Ramos (cell line): ENCODE results near the gene MYO1B.

ENCODE experiments used
- in situ Hi-C: fragments of 300-500 bp; cut with MboI; formaldehyde crosslinking; loops from one replicate; pipeline ENCODE4 v1.14.3; 2022; ENCODE audit warnings: low sequenced_read_pairs; ENCODE audit not compliant: unreplicated experiment

Gene MYO1B

DNA sequence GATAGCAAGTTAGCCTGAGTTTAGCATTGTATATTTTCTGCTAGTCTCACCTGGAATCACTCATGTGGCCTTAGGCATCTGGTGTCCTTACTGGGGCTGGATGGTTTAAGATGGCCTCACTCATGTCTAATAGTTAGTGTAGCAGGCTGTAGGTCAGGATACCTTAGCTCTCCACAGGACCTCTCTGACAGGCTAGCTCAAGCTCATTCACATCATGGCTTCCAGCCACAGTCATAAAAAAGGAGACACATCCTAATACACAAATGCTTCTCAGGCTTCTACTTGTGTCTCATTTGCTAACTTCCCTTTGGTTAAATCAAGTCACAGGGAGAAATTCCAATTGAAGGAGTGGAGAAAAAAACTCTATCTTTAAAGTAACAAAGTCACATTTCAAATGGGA is 47.7 kb downstream of the MYO1B start:
- in situ Hi-C loops, result no loop called here

DNA sequence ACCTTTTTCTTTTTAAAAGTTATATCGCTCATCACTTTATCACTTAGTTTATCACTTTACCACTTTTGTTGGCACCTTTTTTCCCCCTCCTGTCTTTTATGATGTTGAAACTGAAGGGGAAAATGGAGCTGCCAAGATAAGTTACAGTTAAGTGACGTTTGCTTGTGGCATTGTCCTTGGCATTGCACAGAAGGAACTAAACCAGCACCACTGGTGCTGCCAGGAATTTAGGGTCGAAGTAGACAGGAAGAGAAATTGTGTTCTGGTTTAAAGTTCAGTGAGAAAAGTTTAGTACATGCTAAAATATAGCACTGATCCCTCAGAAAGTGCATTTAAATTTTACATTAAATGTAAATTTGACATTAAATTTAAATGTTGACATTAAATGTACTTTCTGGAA is 49.9 kb downstream of the MYO1B start:
- in situ Hi-C loops, result no loop called here

DNA sequence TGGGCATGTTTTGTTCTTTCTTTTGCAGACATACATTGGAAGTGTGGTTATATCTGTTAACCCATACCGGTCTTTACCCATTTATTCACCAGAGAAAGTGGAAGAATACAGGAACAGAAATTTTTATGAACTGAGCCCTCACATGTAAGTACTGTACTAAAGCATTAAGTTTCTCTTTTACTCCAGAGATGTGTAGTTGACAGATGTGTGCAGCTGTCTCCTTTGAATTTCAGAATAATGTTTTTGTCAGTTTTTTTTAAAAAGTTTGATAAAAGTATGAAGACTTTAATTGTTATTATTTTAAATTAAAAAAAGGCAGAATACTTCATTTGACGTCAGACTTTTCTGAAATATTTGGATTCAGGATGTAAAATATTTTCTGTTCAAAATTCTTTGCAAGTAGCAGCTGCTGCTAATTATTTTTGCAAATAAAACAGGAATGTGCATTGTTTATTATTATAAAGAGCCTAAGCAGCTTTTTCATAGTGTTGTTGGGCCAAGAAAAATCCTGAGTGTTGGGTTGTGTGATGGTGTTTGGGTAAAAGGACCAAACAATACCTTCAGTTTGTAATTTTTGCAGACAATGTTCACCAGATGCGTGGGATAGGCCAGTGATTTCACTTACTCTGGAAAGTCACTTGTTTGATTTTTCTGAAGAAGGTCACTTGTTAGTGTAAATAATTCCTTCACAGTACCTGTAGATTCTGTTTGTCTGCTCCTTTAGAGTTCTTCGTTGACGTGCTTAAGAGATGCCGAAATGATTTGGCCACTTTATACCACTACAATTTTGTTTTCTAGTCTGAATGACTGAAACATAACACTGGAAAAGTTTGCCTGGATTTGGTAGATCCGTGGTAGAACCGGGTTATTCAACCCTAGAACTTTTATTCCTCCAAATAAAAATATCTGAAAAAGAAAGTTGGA is 51.1 kb downstream of the MYO1B start:
- in situ Hi-C loops, result no loop called here

DNA sequence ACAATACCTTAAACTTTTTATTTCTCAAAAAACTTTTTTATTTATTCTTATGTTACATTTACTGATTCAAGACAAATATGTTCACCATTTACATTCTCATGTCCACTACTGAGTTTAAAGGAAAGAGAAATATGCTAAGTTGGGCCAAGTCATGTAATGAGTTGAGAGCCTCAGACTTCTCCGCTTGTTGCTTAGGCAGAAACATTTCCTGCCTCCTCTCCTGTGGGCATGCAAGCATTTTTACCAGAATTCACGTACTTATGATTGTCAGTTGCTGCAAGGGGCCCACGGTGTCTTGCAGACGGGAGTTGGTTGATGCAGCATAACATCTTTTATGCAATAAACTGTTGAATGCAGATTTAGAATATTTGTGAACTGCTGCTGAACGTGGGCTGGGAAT is 51.8 kb downstream of the MYO1B start:
- in situ Hi-C loops, result no loop called here

DNA sequence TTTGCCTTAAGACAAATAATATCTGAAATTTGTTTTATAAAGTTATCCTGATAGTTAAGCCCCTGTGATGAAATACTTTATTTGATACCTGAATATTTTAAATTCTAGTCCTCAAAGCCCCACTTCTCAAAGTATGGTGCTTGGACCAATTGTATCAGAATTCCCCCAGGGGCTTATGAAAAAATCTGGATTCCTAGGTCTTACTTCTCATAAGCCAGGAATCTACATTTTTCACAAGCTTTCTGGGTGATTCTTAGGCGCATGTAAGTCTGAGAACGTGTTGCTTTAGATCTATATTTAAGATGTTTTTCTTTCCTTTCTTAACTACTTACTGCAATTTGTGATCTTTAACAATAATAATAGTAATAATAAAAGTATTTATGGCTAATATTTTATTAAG is 53.1 kb downstream of the MYO1B start:
- in situ Hi-C loops, result no loop called here

DNA sequence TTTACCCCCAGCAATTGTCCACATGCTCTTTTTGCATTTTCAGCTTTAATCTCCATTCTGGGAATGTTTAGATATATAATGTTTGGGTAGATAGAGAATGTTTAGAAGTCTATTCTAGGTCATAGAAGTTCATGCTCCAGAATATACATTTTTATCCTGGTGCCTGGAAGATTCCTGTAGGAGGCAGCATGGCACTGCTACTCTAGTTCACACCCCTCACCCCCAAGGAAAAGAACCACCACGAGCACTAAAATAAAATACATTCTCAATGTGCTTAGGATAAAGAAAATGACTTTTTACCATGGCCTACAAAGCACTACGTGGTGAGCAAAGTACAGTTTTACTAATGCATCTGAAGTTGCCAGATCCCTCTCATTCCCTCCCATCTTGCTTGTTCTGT is 53.8 kb downstream of the MYO1B start:
- in situ Hi-C loops, result no loop called here

DNA sequence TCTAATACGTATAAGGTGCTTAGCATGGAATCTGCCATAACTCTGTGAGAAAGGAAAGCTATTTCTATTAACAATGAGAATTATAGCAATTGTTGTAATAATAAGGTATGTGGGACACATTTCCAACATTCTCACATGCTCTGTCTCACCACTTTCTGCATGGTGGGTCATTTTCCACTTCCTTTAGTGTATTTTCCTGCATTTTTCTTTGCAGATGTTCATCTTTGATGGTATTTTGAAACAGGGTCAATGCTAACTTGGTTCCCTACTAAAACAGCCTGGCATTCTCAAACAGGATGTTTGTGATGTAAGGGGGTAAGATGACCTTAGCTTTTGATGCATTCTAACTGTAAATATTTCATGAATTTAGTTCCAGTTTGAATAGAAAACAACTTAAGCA is 54.7 kb downstream of the MYO1B start:
- in situ Hi-C loops, result no loop called here

DNA sequence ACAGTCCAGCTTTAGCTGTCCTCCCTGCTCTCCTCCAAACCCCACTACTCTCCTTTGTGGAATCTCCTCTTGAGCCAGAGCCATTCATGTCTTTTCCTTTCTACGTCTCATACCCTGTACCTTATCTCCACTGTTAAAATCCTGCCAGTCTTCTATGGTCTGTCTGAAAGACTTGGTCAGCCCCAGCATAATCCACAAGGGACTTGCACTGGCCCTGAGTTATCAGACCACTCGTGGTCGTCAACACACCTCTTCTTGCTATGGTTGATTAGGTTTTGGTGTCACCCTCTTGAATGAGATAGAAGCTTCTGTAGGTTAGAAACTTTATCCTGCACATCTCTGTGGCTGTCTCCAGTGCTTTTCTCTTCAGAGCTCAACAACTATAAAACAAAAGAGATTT is 56.8 kb downstream of the MYO1B start:
- in situ Hi-C loops, result no loop called here

DNA sequence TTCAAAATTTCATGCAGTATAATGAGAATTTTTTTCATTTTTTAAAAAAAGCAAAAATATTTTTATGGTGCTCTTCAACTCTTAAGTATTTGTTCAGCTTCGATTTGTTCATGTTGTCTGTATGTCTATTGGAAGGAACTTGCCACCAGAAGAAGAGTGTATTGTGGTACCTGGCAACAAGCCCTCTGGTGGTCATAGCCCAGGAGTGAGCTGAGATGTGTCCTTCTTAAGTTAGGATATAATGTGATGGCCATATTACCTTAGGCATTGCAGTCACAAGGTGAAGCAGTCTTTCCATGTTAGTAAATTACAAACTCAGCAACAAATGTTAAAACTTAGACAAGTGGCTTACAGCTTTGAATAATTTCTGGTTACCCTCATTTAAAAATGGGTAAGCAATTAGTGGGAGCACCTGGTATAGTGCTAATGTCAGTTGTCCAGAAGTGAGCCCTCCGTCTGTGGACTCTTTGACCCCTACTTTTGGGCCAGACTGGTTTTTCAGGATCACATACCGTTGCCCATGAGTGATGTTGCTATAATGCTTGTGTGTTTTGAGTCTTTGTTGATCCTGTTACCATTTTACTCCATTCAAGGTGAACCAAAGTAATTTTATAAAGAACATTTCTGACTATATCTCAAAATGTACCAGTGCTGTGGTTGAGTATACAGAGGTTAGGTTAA is 57.4 kb downstream of the MYO1B start:
- in situ Hi-C loops, result no loop called here

DNA sequence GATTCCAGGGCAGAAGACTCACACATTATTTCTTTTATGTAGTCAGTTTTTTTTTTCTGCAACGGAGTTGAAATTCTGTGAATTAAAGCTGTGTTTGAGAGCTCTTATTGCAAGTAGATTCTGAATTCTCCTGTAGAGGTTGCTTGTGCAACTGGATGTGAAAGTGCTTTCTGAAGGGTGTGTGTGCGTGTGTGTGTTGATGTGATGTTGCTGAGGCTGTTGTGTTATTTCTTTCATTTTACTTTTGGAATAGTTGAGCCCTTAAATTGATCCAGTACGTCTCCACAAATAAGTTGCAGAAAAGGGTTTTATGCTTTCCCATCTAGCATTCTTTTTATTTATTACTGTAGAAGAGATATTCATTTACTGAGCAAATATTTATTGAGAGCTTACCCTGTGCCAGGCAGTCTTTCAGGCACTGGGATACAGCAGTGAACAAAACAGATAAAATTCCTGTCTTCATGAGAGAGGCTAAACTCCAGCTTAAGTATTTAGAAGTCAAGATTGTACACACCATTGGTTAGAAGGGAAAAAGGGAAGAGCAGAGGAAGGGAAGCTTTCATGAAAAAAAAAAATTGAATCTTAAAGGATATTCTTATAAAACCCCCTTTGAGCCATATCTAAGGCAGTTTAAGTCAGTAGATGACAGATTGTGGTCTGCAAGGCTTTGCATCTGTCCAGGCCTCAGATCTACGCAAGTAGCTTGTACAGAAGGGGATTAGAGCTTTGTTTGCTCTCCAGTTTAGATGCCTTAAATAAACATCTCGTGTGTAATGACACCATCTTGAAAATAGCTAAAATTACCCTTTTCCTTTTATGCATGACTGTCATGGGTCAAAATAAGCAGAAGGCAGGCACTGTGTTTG is 58.2 kb downstream of the MYO1B start:
- in situ Hi-C loops, result no loop called here

DNA sequence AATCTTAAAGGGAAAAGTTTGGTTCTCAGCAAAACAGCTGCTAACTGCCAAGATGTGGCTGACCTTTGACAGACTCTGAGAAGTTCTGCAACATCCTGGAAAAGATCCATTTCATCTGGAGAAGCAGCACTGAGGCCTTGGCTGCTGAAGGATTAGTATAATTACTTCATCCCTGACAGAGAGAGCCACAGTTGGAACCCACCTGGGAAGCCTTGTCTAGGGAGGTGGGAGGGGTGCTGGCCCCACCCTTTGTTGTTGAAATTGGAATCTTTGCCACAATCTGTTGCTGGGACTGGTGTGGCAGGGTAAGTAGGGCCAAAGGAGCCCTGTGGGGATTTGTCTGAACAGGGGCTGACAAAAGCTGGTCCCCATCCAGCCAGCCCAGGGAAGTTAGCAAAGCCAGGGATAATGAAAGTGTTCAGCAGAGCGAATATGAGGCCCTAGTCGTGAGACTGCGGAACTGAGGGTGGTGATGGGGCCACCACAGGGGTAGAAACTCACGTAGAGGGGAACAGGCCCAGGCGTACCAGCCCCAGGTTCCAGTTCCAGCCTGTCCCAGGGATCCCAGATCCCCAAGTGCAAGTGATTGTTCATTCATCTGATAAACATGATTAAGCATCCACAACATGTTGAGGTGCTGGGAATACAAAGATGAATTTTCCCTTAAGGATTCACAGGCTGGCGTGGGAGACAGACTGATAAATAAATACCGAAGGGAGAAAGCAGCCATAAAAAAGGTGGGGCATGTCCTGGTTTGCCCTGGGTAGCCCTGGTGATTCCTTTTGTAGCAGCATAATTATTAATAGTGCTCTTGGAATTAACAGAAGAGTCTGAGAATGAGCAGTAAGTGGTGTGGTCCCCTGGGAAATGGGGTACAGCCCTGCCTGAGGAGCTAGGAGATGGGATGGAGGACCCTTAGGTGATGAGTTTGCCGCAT is 60.0 kb downstream of the MYO1B start:
- in situ Hi-C loops, result no loop called here

DNA sequence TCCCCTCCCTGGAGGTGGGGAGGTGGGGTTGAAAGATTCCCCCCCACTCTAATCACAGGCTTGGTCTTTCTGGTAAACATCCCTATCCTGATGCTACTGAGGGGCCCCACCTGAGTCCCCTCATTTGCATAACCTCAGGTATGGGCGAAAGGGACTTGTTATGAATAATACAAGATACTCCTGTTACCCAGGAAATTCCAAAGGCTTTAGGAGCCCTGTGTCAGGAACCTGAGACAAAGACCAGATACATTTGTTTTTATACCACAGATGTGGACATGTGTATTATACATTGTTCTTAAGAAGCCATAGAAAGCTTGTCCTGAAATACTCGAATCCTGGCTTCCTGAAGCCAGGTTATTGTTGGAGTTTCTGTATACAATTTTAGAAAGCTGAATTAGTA is 62.8 kb downstream of the MYO1B start:
- in situ Hi-C loops, result no loop called here

DNA sequence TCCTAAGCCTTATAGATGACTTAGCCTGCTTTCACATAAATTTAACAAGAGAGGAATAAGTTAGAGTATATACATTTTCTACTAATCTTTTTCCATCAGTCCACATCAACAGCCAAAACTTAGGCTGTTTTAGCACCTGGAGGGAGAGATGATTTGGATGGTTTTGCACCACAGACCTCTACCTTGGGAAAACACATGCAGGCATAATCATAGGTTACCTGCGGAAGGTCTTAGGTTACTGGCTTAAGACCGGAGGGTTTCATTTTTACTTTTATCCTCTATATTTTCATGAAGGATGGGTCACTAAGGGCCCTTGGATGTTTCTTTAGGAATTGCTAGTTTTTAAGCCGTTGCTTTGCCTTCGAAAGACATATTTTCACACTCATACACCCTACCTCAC is 66.0 kb downstream of the MYO1B start:
- in situ Hi-C loops, result no loop called here

DNA sequence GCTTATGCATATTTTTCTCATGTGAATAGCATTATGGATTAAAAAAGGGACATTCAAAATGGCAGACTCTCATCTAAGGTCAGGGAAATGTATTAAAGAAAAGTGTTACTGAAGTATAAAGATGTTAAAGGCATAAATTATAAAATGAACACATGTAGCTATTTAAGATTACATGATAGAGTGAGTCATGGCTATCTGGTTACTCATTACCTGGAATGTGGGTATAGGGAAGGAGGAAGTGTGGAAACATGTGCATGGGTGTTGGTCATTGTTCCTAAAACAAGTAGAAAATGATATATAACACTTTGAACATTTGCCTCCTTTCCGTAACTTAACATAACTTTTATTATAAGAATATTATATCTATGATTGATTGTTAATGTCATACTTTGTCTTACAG is 66.4 kb downstream of the MYO1B start:
- in situ Hi-C loops, result no loop called here

DNA sequence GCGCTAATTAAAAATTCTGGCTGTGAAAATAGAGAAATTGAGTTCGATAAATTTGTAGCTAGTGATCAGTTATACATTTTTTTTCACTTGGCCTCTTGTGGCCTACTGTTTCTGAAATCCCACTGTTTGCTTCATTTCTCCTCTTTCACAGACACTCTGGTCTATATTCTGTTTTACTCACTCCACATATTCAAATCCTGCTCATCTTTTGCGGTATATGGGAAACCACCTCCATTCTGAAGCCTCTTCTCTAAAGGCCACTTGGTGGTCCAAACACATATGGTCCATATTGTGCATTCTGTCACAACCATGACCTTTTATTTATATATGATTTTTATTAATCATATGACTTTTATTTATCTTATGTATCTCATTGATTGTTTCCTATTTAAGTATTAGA is 67.0 kb downstream of the MYO1B start:
- in situ Hi-C loops, result no loop called here

DNA sequence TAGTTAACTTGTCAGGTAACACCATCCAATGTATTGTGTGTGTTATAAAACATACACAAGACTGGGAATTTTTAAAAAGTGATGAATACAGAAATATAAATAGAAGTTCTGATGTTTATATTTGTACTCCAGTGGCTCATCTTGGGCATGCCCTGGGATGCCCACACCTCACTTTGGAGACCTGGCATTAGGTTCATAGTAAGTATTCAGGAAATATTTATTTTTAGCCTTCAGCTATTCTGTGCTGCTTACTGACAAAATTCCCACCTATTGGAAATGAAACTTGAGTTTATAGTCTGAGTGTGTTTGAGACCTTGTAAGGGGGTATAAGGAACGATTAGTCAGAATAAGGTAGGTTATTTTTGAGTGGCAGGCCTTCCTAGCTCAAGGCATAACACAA is 67.5 kb downstream of the MYO1B start:
- in situ Hi-C loops, result no loop called here

DNA sequence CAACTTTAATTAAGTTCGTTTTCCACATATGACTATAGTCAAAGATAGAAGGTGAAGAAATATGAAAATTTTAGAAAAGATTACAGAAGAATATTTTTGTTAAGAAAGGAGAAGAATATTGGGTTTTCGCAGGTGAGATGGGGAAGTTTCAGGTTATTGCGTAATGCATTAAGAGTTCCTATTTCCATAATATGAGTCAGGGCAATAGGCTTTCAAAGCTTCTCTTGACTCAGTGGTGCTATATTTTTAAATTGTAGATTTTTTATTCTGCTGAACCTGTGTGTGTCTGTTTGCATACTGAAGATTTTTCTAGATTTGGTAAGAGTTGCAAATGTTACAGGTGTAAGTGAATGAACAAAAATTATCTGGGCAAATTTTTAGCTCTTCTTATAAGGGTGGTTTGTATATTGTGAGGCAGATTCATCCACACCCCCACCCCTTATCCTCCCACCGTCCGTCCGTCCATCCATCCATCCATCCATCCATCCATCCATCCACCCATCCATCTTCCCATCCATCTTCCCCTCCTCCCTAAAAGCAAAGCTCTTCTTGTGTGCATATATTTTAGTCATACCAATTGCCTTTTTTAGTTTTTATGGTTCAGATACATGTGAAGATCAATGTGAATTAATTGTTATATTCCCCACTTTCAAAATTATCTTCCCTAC is 69.6 kb downstream of the MYO1B start:
- in situ Hi-C loops, result no loop called here

DNA sequence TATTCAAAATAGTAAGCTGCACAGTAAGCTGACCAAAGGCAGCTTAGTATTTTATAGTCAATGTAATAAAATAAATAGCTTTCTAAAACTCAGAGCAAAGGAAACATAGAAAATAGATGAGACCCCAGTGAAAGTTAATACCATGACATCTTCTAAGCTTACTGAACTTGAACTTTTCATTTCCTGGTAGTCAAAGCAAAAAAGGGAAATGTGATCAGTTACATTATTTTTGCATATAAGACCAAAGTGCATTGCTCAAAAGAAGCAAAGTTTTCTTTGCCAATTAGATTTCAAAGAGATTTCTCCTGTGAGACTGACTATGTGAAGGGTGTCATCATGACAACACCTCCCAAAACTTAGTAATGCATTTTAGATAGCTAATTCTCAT is 70.2 kb downstream of the MYO1B start:
- in situ Hi-C loops, result no loop called here

DNA sequence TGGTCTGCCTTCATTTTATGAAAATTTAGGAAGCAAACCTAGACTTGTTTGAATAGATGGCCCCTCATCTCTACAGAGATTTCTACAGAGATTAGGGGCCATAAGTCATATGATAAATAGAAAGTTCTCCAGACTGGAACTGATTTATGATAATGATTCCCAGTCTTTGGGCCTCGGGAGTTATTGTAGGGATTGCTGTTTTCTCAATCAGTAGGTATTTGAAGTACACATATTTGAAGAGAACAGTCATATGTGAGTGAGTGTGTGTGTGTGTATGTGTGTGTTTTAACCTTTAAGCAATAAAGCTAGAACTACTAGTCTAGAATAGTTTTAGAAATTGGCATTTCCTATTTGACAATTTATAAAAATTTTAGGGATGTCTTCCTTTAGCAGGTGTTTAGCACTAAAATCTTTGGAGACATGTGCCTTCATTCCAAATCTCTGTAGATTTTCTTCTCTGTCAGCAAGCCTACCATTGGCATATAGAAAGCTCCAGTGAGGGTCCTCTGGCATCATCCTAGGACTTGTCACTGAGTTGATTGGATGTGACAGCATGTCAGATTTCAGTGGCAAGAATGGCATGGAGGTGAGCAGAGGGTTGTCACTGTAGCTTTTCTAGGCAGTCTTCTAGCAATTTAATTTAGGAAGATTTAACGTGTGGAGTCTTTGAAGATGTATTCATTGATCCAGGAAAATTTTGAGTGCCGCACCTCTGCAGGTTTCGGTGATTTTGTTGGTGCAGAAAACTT is 71.2 kb downstream of the MYO1B start:
- in situ Hi-C loops, result no loop called here
